ENCODE results near the gene VPREB1.
"Not testable (repeated sequence)": the region's sequence is repeated elsewhere in the genome, so short reads cannot be mapped to it uniquely, and the experiment has no call there.

GRCh38 chr22:22277423-22277822 lies 32.8 kb downstream of the VPREB1 start:
- not testable (repeated sequence) for TF ChIP-seq POLR2A (IDR thresholded peaks at IDR 0.05; ENCODE audit: low read depth, low read length); TAF1 (IDR thresholded peaks at IDR 0.05; ENCODE audit: borderline replicate concordance, low read depth, low read length)
